ENCODE data around the gene HDAC4. TPM values are rescaled to one million over a fixed set of nuclear protein-coding genes. Genes with fewer than 3 reads are reported as not detected.
"Not testable (repeated sequence)": the region's sequence is repeated elsewhere in the genome, so short reads cannot be mapped to it uniquely, and the experiment has no call there.

HDAC4 gene
- total RNA-seq, 1 experiment from 2014 or later: 44.4 TPM

GRCh38 chr2:239177908-239178307 lies 222.9 kb downstream of the HDAC4 start (continued):
- TF ChIP-seq, protein P1, sequence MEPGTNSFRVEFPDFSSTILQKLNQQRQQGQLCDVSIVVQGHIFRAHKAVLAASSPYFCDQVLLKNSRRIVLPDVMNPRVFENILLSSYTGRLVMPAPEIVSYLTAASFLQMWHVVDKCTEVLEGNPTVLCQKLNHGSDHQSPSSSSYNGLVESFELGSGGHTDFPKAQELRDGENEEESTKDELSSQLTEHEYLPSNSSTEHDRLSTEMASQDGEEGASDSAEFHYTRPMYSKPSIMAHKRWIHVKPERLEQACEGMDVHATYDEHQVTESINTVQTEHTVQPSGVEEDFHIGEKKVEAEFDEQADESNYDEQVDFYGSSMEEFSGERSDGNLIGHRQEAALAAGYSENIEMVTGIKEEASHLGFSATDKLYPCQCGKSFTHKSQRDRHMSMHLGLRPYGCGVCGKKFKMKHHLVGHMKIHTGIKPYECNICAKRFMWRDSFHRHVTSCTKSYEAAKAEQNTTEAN (CRISPR knock-in tag; IDR thresholded peaks at IDR 0.05): no peak
- TF ChIP-seq ATF2 (CRISPR knock-in tag; IDR thresholded peaks at IDR 0.05; ENCODE audit: borderline replicate concordance, low read depth) (no peak), PRRX2 (CRISPR knock-in tag; IDR thresholded peaks at IDR 0.05) (no peak)

- DNase-seq (ENCODE audit: low spot score) (no peak), ATAC-seq (no peak)
- Mint-ChIP-seq H3K4me3 (no peak overlapping the region), H3K27ac (no peak overlapping the region), H3K9me3 (peaks cover 47% of the 10 kb centered on the region), H3K36me3 (peaks cover 66% of the 10 kb centered on the region), H3K27me3 (ENCODE audit: low read depth) (no peaks in the 10 kb centered on the region; the same call in 1 of the 2 replicates), H3K4me1 (peaks cover 3% of the 10 kb centered on the region; the same call in 1 of the 2 replicates)
- CTCF ChIA-PET: no interaction called here
- POLR2A ChIA-PET: no interaction called here
- TF ChIP-seq TEAD1 (CRISPR knock-in tag; IDR thresholded peaks at IDR 0.05): no peak
- no peak for TF ChIP-seq NFE2L1 (CRISPR knock-in tag; IDR thresholded peaks at IDR 0.05)
- no peak for TF ChIP-seq TP53 (CRISPR knock-in tag; IDR thresholded peaks at IDR 0.05)
- TF ChIP-seq ZNF416 (CRISPR knock-in tag; IDR thresholded peaks at IDR 0.05): no peak
- TF ChIP-seq, protein P2, sequence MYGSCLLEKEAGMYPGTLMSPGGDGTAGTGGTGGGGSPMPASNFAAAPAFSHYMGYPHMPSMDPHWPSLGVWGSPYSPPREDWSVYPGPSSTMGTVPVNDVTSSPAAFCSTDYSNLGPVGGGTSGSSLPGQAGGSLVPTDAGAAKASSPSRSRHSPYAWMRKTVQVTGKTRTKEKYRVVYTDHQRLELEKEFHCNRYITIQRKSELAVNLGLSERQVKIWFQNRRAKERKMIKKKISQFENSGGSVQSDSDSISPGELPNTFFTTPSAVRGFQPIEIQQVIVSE (CRISPR knock-in tag; IDR thresholded peaks at IDR 0.05; ENCODE audit: borderline replicate concordance): no peak
- TF ChIP-seq TCF7 (CRISPR knock-in tag; IDR thresholded peaks at IDR 0.05; ENCODE audit: low read depth): no peak
Observed at GRCh38 chr2:239177325-239177724, 223.5 kb downstream of the HDAC4 start.

DNA sequence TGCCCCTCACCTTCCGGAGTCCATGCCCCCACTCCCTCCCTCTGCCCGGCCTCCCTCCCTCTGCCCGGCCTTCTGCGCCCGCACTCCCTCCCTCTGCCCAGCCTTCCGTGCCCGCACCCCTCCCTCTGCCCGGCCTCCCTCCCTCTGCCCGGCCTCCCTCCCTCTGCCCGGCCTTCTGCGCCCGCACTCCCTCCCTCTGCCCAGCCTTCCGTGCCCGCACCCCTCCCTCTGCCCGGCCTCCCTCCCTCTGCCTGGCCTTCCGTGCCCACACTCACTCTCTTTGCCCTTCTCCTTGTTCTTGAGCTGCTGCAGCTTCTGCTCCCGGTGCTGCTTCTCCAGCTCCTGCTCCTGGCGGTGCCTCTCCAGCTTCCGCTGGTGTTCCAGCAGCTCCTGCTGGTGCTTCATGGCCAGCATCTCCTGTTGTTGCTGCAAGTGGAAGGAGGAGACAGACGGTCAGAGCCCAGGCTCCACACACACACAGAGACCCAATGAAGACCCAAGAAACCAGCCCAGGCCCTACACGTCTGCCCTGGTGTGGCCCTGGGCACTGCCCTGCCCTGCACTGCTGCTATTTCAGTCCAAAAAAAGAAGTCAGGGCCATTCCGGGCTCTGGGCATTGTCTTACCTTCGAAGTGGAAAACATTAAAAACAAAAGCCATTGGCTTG lies 224.5 kb downstream of the HDAC4 start:
- CTCF ChIA-PET; DNase-seq (ENCODE audit: low spot score); POLR2A ChIA-PET; H3K4me1 Mint-ChIP-seq; H3K27me3 Mint-ChIP-seq (ENCODE audit: low read depth); ATAC-seq; H3K27ac Mint-ChIP-seq; H3K4me3 Mint-ChIP-seq: not testable (repeated sequence)
- H3K9me3 Mint-ChIP-seq: peaks cover 55% of the 10 kb centered on the region
- peaks cover 73% of the 10 kb centered on the region for H3K36me3 Mint-ChIP-seq

- POLR2A ChIA-PET: no interaction called here
- Mint-ChIP-seq H3K27ac (no peak overlapping the region), H3K4me1 (no peaks in the 10 kb centered on the region), H3K9me3 (peaks cover 61% of the 10 kb centered on the region), H3K36me3 (peaks cover 83% of the 10 kb centered on the region), H3K27me3 (ENCODE audit: low read depth) (no peaks in the 10 kb centered on the region; the same call in 1 of the 2 replicates), H3K4me3 (no peak overlapping the region)
- no peak for DNase-seq (ENCODE audit: low spot score)
- CTCF ChIA-PET: no interaction called here
- ATAC-seq: no peak
- TF ChIP-seq ZNF416 (CRISPR knock-in tag; IDR thresholded peaks at IDR 0.05) (no peak), ZNF423 (CRISPR knock-in tag; IDR thresholded peaks at IDR 0.05) (no peak), CREB1 (CRISPR knock-in tag; IDR thresholded peaks at IDR 0.05) (no peak), ZNF121 (CRISPR knock-in tag; IDR thresholded peaks at IDR 0.05) (no peak), ESRRA (CRISPR knock-in tag; IDR thresholded peaks at IDR 0.05; ENCODE audit: borderline replicate concordance) (no peak), TEAD4 (CRISPR knock-in tag; IDR thresholded peaks at IDR 0.05) (no peak), SMAD3 (CRISPR knock-in tag; IDR thresholded peaks at IDR 0.05; ENCODE audit: borderline replicate concordance) (no peak), MLX (CRISPR knock-in tag; IDR thresholded peaks at IDR 0.05) (no peak)
- TF ChIP-seq, protein P3, sequence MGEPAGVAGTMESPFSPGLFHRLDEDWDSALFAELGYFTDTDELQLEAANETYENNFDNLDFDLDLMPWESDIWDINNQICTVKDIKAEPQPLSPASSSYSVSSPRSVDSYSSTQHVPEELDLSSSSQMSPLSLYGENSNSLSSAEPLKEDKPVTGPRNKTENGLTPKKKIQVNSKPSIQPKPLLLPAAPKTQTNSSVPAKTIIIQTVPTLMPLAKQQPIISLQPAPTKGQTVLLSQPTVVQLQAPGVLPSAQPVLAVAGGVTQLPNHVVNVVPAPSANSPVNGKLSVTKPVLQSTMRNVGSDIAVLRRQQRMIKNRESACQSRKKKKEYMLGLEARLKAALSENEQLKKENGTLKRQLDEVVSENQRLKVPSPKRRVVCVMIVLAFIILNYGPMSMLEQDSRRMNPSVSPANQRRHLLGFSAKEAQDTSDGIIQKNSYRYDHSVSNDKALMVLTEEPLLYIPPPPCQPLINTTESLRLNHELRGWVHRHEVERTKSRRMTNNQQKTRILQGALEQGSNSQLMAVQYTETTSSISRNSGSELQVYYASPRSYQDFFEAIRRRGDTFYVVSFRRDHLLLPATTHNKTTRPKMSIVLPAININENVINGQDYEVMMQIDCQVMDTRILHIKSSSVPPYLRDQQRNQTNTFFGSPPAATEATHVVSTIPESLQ (CRISPR knock-in tag; IDR thresholded peaks at IDR 0.05): no peak
Observed at GRCh38 chr2:239175181-239175580, 225.6 kb downstream of the HDAC4 start.

Data from WTC11 (cell line).